ENCODE measurements around the gene HIRIP3. TPM values are rescaled to one million over a fixed set of nuclear protein-coding genes. Genes with fewer than 3 reads are reported as not detected.
"Not testable (repeated sequence)": the region's sequence is repeated elsewhere in the genome, so short reads cannot be mapped to it uniquely, and the experiment has no call there.

The HIRIP3 gene
- polyA plus RNA-seq, 1 donor (not counting 4 experiments of a cell fraction or from before 2014, with no cell fraction given), result 4.1 TPM

GRCh38 chr16:30016555-30017276, 21.3 kb upstream of the HIRIP3 start:
- peaks cover 8% of the 10 kb centered on the region for H3K27me3 ChIP-seq (ENCODE audit: control insufficient read depth, extremely low read depth, insufficient read depth, low read length)
- no peak overlapping the region for H3K9ac ChIP-seq (ENCODE audit: control insufficient read depth, extremely low read depth, insufficient read depth, low read length)
- H3K9me3 ChIP-seq (ENCODE audit: control insufficient read depth, low read depth, low read length), result no peaks in the 10 kb centered on the region
- dilution Hi-C loops (cut with MboI; ENCODE audit: extremely low pct_ligation_motif_present, low sequenced_read_pairs), result no loop called here
- FAIRE-seq (no peak), DNase-seq (ENCODE audit: low read depth, low spot score) (no peak)
- H3K9me1 ChIP-seq (ENCODE audit: control insufficient read depth, extremely low read depth, insufficient read depth, low read length), result no peaks in the 10 kb centered on the region
- no peaks in the 10 kb centered on the region for H4K20me1 ChIP-seq (ENCODE audit: control insufficient read depth, extremely low read depth, insufficient read depth, low read length)
- no peaks in the 10 kb centered on the region for H3K79me2 ChIP-seq (ENCODE audit: control insufficient read depth, insufficient read depth, low read length)
- H3K4me1 ChIP-seq (ENCODE audit: control insufficient read depth, extremely low read depth, insufficient read depth, low read length), result peaks cover 4% of the 10 kb centered on the region
- no peak for TF ChIP-seq EZH2 (IDR thresholded peaks at IDR 0.05; ENCODE audit: low read length)
- TF ChIP-seq CTCF (optimal IDR thresholded peaks at IDR 0.05 in 1 of 3, IDR thresholded peaks at IDR 0.05 in 1 of 3, conservative IDR thresholded peaks at IDR 0.05 in 1 of 3; ENCODE audit: extremely low read depth in 1 of 3, insufficient read depth in 2 of 3, low read length in 3 of 3), result no peak
- no peak overlapping the region for H2AFZ ChIP-seq (ENCODE audit: control insufficient read depth, low read length)
- no peak overlapping the region for H3K4me2 ChIP-seq (ENCODE audit: control insufficient read depth, extremely low read depth, insufficient read depth, low read depth, low read length)
- no peak overlapping the region for H3K27ac ChIP-seq (ENCODE audit: control insufficient read depth, insufficient read depth, low read length)
- no peaks in the 10 kb centered on the region for H3K36me3 ChIP-seq (ENCODE audit: control insufficient read depth in 2 of 2, extremely low read depth in 1 of 2, insufficient read depth in 2 of 2, low read length in 2 of 2)
- no peak overlapping the region for H3K4me3 ChIP-seq (ENCODE audit: control insufficient read depth in 2 of 3, extremely low read depth in 1 of 3, insufficient read depth in 2 of 3, low read depth in 1 of 3, low read length in 3 of 3)

GRCh38 chr16:30015450-30015849, 20.0 kb upstream of the HIRIP3 start:
- H3K79me2 ChIP-seq (ENCODE audit: control insufficient read depth, insufficient read depth, low read length); H3K4me3 ChIP-seq (ENCODE audit: control insufficient read depth in 2 of 3, extremely low read depth in 1 of 3, insufficient read depth in 2 of 3, low read depth in 1 of 3, low read length in 3 of 3); H2AFZ ChIP-seq (ENCODE audit: control insufficient read depth, low read length); H3K4me2 ChIP-seq (ENCODE audit: control insufficient read depth, extremely low read depth, insufficient read depth, low read depth, low read length); FAIRE-seq; dilution Hi-C loops (cut with MboI; ENCODE audit: extremely low pct_ligation_motif_present, low sequenced_read_pairs); H3K4me1 ChIP-seq (ENCODE audit: control insufficient read depth, extremely low read depth, insufficient read depth, low read length); H4K20me1 ChIP-seq (ENCODE audit: control insufficient read depth, extremely low read depth, insufficient read depth, low read length); H3K9me3 ChIP-seq (ENCODE audit: control insufficient read depth, low read depth, low read length); H3K9me1 ChIP-seq (ENCODE audit: control insufficient read depth, extremely low read depth, insufficient read depth, low read length); H3K9ac ChIP-seq (ENCODE audit: control insufficient read depth, extremely low read depth, insufficient read depth, low read length); H3K36me3 ChIP-seq (ENCODE audit: control insufficient read depth in 2 of 2, extremely low read depth in 1 of 2, insufficient read depth in 2 of 2, low read length in 2 of 2); DNase-seq (ENCODE audit: low read depth, low spot score); H3K27ac ChIP-seq (ENCODE audit: control insufficient read depth, insufficient read depth, low read length): not testable (repeated sequence)
- peaks cover 18% of the 10 kb centered on the region for H3K27me3 ChIP-seq (ENCODE audit: control insufficient read depth, extremely low read depth, insufficient read depth, low read length)

DNA sequence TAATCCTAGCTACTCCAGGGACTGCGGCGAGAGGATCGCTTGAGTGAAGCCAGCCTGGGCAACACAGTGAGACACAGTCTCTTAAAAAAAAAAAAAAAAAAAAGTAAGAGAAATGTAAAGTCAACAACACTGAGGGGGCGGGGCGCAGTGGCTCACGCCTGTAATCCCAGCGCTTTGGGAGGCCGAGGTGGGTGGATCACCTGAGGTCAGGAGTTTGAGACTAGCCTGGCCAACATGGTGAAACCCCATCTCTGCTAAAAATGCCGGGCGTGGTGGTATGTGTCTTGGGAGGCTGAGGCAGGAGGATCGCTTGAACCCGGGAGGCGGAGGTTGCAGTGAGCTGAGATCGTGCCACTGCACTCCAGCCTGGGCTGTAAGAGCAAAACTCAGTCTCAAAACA, 17.2 kb upstream of the HIRIP3 start:
- H4K20me1 ChIP-seq (ENCODE audit: control insufficient read depth, extremely low read depth, insufficient read depth, low read length); H3K4me1 ChIP-seq (ENCODE audit: control insufficient read depth, extremely low read depth, insufficient read depth, low read length); H3K9me1 ChIP-seq (ENCODE audit: control insufficient read depth, extremely low read depth, insufficient read depth, low read length); H3K4me3 ChIP-seq (ENCODE audit: control insufficient read depth in 2 of 3, extremely low read depth in 1 of 3, insufficient read depth in 2 of 3, low read depth in 1 of 3, low read length in 3 of 3); H3K9me3 ChIP-seq (ENCODE audit: control insufficient read depth, low read depth, low read length); FAIRE-seq; H3K27ac ChIP-seq (ENCODE audit: control insufficient read depth, insufficient read depth, low read length); H2AFZ ChIP-seq (ENCODE audit: control insufficient read depth, low read length); H3K4me2 ChIP-seq (ENCODE audit: control insufficient read depth, extremely low read depth, insufficient read depth, low read depth, low read length); DNase-seq (ENCODE audit: low read depth, low spot score); dilution Hi-C loops (cut with MboI; ENCODE audit: extremely low pct_ligation_motif_present, low sequenced_read_pairs); H3K9ac ChIP-seq (ENCODE audit: control insufficient read depth, extremely low read depth, insufficient read depth, low read length); H3K79me2 ChIP-seq (ENCODE audit: control insufficient read depth, insufficient read depth, low read length); H3K36me3 ChIP-seq (ENCODE audit: control insufficient read depth in 2 of 2, extremely low read depth in 1 of 2, insufficient read depth in 2 of 2, low read length in 2 of 2): not testable (repeated sequence)
- peaks cover 28% of the 10 kb centered on the region for H3K27me3 ChIP-seq (ENCODE audit: control insufficient read depth, extremely low read depth, insufficient read depth, low read length)
